ENCODE data around the gene ERC1.
"Not testable (repeated sequence)": the region's sequence is repeated elsewhere in the genome, so short reads cannot be mapped to it uniquely, and the experiment has no call there.

ERC1 gene

DNA sequence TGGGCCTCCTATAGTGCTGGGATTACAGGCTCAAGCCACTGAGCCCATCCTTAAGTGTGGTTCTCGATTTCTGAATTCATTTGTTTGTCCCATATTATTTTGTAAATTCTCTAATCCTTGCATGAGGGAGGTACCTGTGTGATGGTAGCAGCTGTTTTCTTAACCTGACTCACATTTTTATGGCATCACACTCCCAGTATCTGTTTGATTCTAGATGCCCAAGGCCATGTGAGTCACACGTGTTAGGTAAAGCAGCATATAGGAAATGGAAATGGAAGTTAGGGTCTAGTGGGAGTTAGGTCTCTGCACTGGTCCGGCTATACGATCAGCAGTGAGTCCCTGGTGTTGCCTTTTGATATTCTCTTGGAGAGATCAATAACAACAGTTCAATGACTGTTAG lies 198.1 kb downstream of the ERC1 start:
- TF ChIP-seq, protein P1, sequence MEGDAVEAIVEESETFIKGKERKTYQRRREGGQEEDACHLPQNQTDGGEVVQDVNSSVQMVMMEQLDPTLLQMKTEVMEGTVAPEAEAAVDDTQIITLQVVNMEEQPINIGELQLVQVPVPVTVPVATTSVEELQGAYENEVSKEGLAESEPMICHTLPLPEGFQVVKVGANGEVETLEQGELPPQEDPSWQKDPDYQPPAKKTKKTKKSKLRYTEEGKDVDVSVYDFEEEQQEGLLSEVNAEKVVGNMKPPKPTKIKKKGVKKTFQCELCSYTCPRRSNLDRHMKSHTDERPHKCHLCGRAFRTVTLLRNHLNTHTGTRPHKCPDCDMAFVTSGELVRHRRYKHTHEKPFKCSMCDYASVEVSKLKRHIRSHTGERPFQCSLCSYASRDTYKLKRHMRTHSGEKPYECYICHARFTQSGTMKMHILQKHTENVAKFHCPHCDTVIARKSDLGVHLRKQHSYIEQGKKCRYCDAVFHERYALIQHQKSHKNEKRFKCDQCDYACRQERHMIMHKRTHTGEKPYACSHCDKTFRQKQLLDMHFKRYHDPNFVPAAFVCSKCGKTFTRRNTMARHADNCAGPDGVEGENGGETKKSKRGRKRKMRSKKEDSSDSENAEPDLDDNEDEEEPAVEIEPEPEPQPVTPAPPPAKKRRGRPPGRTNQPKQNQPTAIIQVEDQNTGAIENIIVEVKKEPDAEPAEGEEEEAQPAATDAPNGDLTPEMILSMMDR (IDR thresholded peaks at IDR 0.05; ENCODE audit: borderline replicate concordance, insufficient read depth, low read depth, low read length), result no peak
- no peak overlapping the region for H3K4me3 ChIP-seq (ENCODE audit: low read depth, low read length)

DNA sequence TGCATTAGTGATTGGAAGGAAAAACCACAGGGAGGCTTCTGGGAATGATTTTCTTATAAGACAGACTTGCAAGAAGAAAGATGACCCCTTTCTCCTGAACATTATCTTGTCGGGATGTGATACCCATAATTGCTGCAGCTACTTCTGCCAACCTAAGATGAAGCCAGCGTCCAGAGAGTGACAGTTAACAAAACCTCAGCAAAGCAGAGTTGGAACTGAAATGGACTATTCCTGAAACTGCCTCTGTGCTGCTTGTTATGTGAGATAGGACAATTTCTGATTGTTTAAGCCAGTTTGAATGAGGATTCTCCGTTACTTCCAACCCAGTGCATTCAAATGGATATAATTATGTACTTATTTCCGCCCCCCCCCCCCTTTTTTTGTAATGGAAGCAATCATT lies 204.5 kb downstream of the ERC1 start:
- no peak overlapping the region for H3K4me3 ChIP-seq (ENCODE audit: low read depth, low read length)
- TF ChIP-seq, protein P1 (IDR thresholded peaks at IDR 0.05; ENCODE audit: borderline replicate concordance, insufficient read depth, low read depth, low read length), result no peak

DNA sequence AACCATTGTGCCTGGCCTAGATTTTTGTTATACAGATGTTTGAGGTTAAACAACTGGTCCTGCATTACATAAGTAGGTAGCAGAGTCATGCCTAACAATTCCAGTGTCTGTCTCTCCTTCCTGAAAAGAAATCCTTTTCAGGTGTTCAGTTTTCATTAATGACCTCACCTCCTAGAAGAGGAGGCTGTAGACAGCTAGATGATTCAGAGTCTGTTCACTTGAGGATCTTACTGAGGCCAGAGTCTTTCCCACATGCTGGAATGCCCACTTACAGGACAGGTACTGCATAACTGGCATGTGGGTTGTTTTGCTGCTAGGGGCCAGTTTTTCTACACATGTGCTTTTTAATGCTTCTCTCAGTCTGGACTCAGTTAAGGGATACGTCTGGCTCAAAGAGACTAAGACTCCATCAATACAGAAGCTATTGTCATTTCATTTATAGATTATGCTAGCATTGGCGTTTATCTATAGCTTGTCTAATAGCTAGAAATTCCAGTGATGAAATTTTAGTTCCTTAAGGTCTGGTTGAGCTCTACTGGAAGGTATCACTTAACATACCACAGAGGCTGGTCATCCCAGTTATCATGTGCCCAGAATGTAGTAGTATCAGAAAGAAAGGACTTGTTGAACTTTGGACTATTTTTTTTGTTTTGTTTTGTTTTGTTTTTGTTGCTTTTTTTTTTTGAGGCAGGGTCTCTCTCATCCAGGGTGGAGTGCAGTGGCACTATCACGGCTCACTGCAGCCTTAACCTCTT lies 206.4 kb downstream of the ERC1 start:
- H3K4me3 ChIP-seq (ENCODE audit: low read depth, low read length), result no peak overlapping the region
- TF ChIP-seq, protein P1 (IDR thresholded peaks at IDR 0.05; ENCODE audit: borderline replicate concordance, insufficient read depth, low read depth, low read length), result no peak

DNA sequence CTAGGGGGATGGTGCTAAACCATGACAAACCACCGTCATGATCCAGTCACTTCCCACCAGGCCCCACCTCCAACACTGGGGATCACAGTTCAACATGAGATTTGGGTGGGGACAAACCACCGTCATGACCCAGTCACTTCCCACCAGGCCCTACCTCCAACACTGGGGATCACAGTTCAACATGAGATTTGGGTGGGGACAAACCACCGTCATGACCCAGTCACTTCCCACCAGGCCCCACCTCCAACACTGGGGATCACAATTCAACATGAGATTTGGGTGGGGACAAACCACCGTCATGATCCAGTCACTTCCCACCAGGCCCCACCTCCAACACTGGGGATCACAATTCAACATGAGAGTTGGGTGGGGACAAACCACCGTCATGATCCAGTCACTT lies 207.8 kb downstream of the ERC1 start:
- H3K4me3 ChIP-seq (ENCODE audit: low read depth, low read length), result not testable (repeated sequence)

DNA sequence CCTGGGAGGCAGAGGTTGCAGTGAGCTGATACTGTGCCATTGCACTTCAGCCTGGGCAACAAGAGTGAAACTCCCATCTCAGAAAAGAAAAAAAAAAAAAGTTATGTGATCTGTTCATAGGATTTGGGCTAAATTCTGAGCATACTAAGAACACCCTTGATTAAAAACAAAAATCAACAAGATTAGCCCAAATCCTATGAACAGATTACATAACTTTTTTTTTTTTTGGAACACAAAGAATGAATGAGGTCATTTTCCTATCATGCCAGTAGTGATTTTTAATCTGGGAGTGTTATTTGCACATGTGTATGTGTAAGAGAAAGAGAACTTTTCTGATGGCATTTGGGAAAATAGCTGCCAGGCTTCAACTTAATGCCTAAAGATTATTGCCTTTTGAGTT lies 208.7 kb downstream of the ERC1 start:
- H3K4me3 ChIP-seq (ENCODE audit: low read depth, low read length), result no peak overlapping the region
- TF ChIP-seq, protein P1 (IDR thresholded peaks at IDR 0.05; ENCODE audit: borderline replicate concordance, insufficient read depth, low read depth, low read length), result no peak

DNA sequence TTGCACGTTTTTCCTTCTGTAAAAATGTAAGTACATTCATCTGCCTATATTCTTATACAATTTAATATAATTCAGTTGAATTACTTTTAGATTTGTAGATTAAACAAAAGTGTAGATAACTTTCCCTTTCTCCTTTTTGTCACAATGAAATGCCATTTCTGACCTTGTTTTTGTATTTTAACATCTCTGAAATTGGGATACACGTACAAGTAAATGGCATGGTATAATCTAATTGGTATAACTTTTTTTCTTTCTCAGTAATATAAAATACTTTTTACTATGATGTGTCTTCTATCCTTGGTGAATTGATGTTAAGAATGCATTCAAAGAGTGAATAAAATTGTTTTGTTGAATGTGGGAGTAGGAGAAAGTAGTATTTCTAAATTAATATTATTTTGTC lies 210.0 kb downstream of the ERC1 start:
- TF ChIP-seq, protein P1 (IDR thresholded peaks at IDR 0.05; ENCODE audit: borderline replicate concordance, insufficient read depth, low read depth, low read length), result no peak
- H3K4me3 ChIP-seq (ENCODE audit: low read depth, low read length), result no peak overlapping the region

DNA sequence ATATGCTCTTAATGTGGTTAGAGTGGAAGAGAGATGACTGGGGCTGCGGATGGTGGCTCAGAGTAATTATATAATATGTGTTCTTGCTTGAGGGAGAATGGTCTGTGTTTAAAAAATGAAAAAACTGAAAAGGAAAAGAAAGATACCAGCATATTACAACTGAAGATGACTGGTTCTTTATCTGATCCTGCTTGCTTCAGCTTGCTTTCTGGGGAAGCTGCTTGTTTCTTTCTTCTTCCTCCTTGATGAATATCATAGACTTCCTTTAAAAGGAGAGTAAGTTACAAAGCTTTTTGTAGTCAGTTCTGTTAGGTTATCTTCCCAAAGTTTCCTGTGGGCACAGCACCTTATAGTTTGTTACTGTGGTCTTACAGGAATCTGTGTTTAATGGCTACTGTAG lies 210.9 kb downstream of the ERC1 start:
- no peak overlapping the region for H3K4me3 ChIP-seq (ENCODE audit: low read depth, low read length)
- TF ChIP-seq, protein P1 (IDR thresholded peaks at IDR 0.05; ENCODE audit: borderline replicate concordance, insufficient read depth, low read depth, low read length), result no peak

DNA sequence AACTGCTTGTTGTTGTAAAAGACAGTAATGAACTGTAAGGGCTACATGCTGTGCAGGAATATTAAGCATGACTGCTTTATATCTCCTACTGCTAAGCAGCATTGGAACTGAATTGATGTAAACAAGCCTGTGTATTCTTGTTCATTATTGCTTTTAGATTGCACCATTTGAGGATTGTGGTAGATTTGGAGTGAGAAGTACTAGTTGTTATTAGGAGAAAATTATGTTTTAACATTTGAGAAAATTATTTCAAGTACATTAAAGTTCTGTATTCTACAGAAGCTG lies 212.7 kb downstream of the ERC1 start:
- H3K4me3 ChIP-seq (ENCODE audit: low read depth, low read length), result no peak overlapping the region
- TF ChIP-seq, protein P1 (IDR thresholded peaks at IDR 0.05; ENCODE audit: borderline replicate concordance, insufficient read depth, low read depth, low read length), result no peak

Measured in GM12875 (cell line).